Caco-2 (cell line): ENCODE data around the gene SHFL. TPM values are rescaled to one million over a fixed set of nuclear protein-coding genes. Genes with fewer than 3 reads are reported as not detected.

ENCODE experiments used
- BruUV-seq: library from RNA; stranded (reverse); fragments of 400-500 nt; replicated peaks from 2 replicates; lab custom pipeline; 2021; lab: Mats Ljungman, UMichigan
- CTCF ChIA-PET: fragments of 300-600 bp; sonication (Branson Sonifier 250); formaldehyde crosslinking; loops from one replicate; lab custom pipeline; 2022; ENCODE audit warnings: antibody characterized with exemption; lab: Charles Lee
- POLR2A ChIA-PET: fragments of 300-600 bp; sonication (Branson Sonifier 250); formaldehyde crosslinking; loops from one replicate; lab custom pipeline; 2022; ENCODE audit warnings: antibody characterized with exemption; lab: Charles Lee
- DNase-seq, 2 experiments: peaks; one replicate each; pipeline versions ENCODE4 v3.0.0 to v3.0.0-alpha.2; 2020 to 2022
- H3K27me3 ChIP-seq: replicated peaks from 2 replicates; pipeline ENCODE4 v1.6.0; 2011; ENCODE audit warnings: low read length; ENCODE audit not compliant: control insufficient read depth, insufficient read depth
- H3K36me3 ChIP-seq: 2 replicates; pipeline ENCODE4 v1.5.1; 2011; ENCODE audit warnings: low read length; ENCODE audit not compliant: control insufficient read depth, insufficient read depth
- H3K4me1 ChIP-seq: fragments of 250-450 bp; sonication (Bioruptor Pico); 2 replicates; pipeline ENCODE4 v1.5.1; 2020; ENCODE audit warnings: mild to moderate bottlenecking
- H3K4me3 ChIP-seq: 2 replicates; pipeline ENCODE4 v1.5.1; 2011; ENCODE audit warnings: low read depth, mild to moderate bottlenecking, control low read depth, low read length
- H3K9me3 ChIP-seq: fragments of 250-450 bp; sonication (Bioruptor Pico); 2 replicates; pipeline ENCODE4 v1.5.1; 2020; ENCODE audit warnings: mild to moderate bottlenecking, moderate library complexity
- H3K27ac Mint-ChIP-seq: one replicate; pipeline ENCODE4 v1.8.0; 2022; ENCODE audit warnings: mixed read lengths; ENCODE audit not compliant: unreplicated experiment
- H3K27me3 Mint-ChIP-seq: one replicate; pipeline ENCODE4 v1.8.0; 2022; ENCODE audit warnings: mixed read lengths; ENCODE audit not compliant: insufficient read depth, unreplicated experiment
- H3K36me3 Mint-ChIP-seq: one replicate; pipeline ENCODE4 v1.8.0; 2022; ENCODE audit warnings: mild to moderate bottlenecking, mixed read lengths; ENCODE audit not compliant: insufficient read depth, unreplicated experiment
- H3K4me1 Mint-ChIP-seq: one replicate; pipeline ENCODE4 v1.8.0; 2022; ENCODE audit warnings: low read depth, mixed read lengths; ENCODE audit not compliant: unreplicated experiment
- H3K4me3 Mint-ChIP-seq: one replicate; pipeline ENCODE4 v1.8.0; 2022; ENCODE audit warnings: mild to moderate bottlenecking, moderate library complexity, mixed read lengths; ENCODE audit not compliant: unreplicated experiment
- H3K9me3 Mint-ChIP-seq: one replicate; pipeline ENCODE4 v1.8.0; 2022; ENCODE audit warnings: mixed read lengths; ENCODE audit not compliant: unreplicated experiment
- intact Hi-C: fragments of 100-400 bp; cut with micrococcal nuclease; formaldehyde crosslinking; loops from one replicate; pipeline ENCODE4 v1.10.0; 2022; ENCODE audit not compliant: unreplicated experiment
- total RNA-seq: library from RNA; stranded (reverse); gene quantifications from 2 replicates; pipeline ENCODE4 v1.2.3, GENCODE V29; 2022
- TF ChIP-seq, protein P1 (sequence below), 2 experiments: fragments of 200-600 bp in 1 of 2; IDR thresholded peaks; 1 replicate in 1 of 2; 2 replicates in 1 of 2; pipeline versions ENCODE4 v1.5.1 to v1.8.0; 2011 to 2022; ENCODE audit warnings: antibody characterized with exemption in 1 of 2, control low read depth in 1 of 2, inconsistent platforms in 1 of 2, low read depth in 1 of 2, low read length in 1 of 2, mild to moderate bottlenecking in 1 of 2, moderate library complexity in 1 of 2; ENCODE audit not compliant: insufficient read depth in 1 of 2, severe bottlenecking in 1 of 2, unreplicated experiment in 1 of 2

The SHFL gene
- total RNA-seq, 1 experiment from 2014 or later, result 6.2 TPM

DNA sequence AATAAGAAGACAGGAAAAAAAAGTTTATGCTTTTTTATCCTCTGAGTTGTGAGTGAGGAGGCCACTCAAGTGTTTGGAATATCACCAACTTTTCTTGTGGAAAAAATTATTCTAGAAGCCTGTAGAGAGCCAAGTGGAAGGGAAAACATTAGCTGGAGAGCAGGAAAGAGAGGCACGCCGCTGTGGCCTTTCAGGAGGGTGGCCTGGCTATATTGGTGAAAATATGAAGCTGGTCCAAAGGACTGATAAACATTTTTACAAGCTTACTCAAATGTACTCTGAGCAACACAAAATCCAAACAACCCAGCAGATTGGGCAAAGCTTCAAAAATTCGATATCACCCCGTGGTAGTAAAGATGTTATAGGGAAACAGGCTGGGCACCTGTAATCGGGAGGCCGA, 35.9 kb downstream of the SHFL start:
- Mint-ChIP-seq H3K27me3 (no peaks in the 10 kb centered on the region), H3K4me3 (no peak overlapping the region), H3K27ac (no peak overlapping the region), H3K9me3 (no peaks in the 10 kb centered on the region), H3K36me3 (peaks cover 23% of the 10 kb centered on the region), H3K4me1 (no peaks in the 10 kb centered on the region)
- H3K36me3 ChIP-seq, result no peaks in the 10 kb centered on the region
- intact Hi-C loops, result no loop called here
- ChIA-PET POLR2A (no interaction called here), CTCF (no interaction called here)
- no peak for DNase-seq
- TF ChIP-seq, protein P1, sequence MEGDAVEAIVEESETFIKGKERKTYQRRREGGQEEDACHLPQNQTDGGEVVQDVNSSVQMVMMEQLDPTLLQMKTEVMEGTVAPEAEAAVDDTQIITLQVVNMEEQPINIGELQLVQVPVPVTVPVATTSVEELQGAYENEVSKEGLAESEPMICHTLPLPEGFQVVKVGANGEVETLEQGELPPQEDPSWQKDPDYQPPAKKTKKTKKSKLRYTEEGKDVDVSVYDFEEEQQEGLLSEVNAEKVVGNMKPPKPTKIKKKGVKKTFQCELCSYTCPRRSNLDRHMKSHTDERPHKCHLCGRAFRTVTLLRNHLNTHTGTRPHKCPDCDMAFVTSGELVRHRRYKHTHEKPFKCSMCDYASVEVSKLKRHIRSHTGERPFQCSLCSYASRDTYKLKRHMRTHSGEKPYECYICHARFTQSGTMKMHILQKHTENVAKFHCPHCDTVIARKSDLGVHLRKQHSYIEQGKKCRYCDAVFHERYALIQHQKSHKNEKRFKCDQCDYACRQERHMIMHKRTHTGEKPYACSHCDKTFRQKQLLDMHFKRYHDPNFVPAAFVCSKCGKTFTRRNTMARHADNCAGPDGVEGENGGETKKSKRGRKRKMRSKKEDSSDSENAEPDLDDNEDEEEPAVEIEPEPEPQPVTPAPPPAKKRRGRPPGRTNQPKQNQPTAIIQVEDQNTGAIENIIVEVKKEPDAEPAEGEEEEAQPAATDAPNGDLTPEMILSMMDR (IDR thresholded peaks at IDR 0.05; ENCODE audit: insufficient read depth in 1 of 2, low read depth in 1 of 2, low read length in 1 of 2, severe bottlenecking in 1 of 2, unreplicated experiment in 1 of 2), result no peak
- no peaks in the 10 kb centered on the region for H3K4me1 ChIP-seq
- no peaks in the 10 kb centered on the region for H3K9me3 ChIP-seq
- no peaks in the 10 kb centered on the region for H3K27me3 ChIP-seq
- H3K4me3 ChIP-seq, result no peak overlapping the region
- no TSS peak for BruUV-seq

DNA sequence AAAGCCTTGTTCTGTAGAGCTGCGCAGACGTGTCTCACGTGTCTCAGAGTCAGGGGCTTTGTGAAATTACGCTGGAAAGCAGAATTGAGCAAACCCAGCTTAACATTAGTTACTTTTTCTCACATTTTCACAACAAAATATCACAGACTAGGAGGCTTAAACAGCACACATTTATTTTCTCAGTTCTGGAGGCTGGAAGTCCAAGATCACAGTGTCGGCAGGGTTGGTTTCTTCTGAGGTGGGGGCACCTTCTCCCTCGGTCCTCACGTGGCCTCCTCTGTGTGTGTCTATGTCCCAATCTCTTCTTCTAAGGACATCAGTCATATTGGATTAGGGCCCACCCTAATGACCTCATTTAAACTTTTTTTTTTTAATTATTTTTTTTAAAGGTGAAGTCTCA, 38.3 kb downstream of the SHFL start:
- Mint-ChIP-seq H3K4me3 (no peak overlapping the region), H3K27ac (no peak overlapping the region), H3K36me3 (peaks cover 10% of the 10 kb centered on the region), H3K4me1 (no peaks in the 10 kb centered on the region), H3K27me3 (no peaks in the 10 kb centered on the region), H3K9me3 (no peaks in the 10 kb centered on the region)
- no peak for DNase-seq
- CTCF ChIA-PET, result no interaction called here
- no peaks in the 10 kb centered on the region for H3K9me3 ChIP-seq
- no peaks in the 10 kb centered on the region for H3K4me1 ChIP-seq
- intact Hi-C loops, result no loop called here
- no peaks in the 10 kb centered on the region for H3K27me3 ChIP-seq
- no peak overlapping the region for H3K4me3 ChIP-seq
- no TSS peak for BruUV-seq
- no peaks in the 10 kb centered on the region for H3K36me3 ChIP-seq
- TF ChIP-seq, protein P1 (IDR thresholded peaks at IDR 0.05; ENCODE audit: insufficient read depth in 1 of 2, low read depth in 1 of 2, low read length in 1 of 2, severe bottlenecking in 1 of 2, unreplicated experiment in 1 of 2), result no peak
- POLR2A ChIA-PET, result no interaction called here

DNA sequence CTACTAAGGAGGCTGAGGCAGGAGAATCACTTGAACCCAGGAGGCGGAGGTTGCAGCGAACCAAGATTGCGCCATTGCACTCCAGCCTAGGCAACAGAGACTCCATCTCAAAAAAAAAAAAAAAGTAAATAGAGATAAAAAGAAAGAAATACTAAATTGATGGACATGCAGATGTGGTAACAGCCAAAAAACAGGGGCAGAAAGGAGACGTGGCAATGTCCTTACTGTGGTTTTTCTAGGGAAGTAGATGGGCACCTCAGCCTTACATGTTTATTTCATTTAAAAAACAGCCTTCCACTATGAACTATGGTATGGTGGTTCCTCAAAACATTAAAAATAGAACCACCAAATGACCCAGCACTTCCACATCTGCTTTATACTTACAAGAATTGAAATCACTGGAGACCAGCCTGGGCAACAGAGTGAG, 40.1 kb downstream of the SHFL start:
- Mint-ChIP-seq H3K4me1 (no peaks in the 10 kb centered on the region), H3K36me3 (peaks cover 10% of the 10 kb centered on the region), H3K4me3 (no peak overlapping the region), H3K27ac (no peak overlapping the region), H3K9me3 (no peaks in the 10 kb centered on the region), H3K27me3 (no peaks in the 10 kb centered on the region)
- BruUV-seq, result no TSS peak
- ChIA-PET POLR2A (no interaction called here), CTCF (no interaction called here)
- no peak for DNase-seq
- Histone ChIP-seq H3K4me3 (no peak overlapping the region), H3K4me1 (no peaks in the 10 kb centered on the region), H3K9me3 (no peaks in the 10 kb centered on the region), H3K27me3 (no peaks in the 10 kb centered on the region), H3K36me3 (no peaks in the 10 kb centered on the region)
- TF ChIP-seq, protein P1 (IDR thresholded peaks at IDR 0.05; ENCODE audit: insufficient read depth in 1 of 2, low read depth in 1 of 2, low read length in 1 of 2, severe bottlenecking in 1 of 2, unreplicated experiment in 1 of 2), result no peak
- intact Hi-C loops, result no loop called here
